Activated naive CD4-positive, alpha-beta T cell treated with anti-CD3 and anti-CD28 coated beads, Interleukin-2, amount 50 U/mL, for 24 hours (primary cell): ENCODE measurements around the gene CNPY1.

ENCODE experiments used
- H3K27ac Mint-ChIP-seq: one replicate; pipeline ENCODE4 v1.8.0; 2021; ENCODE audit warnings: mild to moderate bottlenecking, mixed read lengths
- H3K27me3 Mint-ChIP-seq: one replicate; pipeline ENCODE4 v1.8.0; 2021; ENCODE audit warnings: mixed read lengths
- H3K36me3 Mint-ChIP-seq: one replicate; pipeline ENCODE4 v1.8.0; 2021; ENCODE audit warnings: mixed read lengths
- H3K4me1 Mint-ChIP-seq: one replicate; pipeline ENCODE4 v1.8.0; 2021; ENCODE audit warnings: mixed read lengths
- H3K4me3 Mint-ChIP-seq: one replicate; pipeline ENCODE4 v1.8.0; 2021; ENCODE audit warnings: mild to moderate bottlenecking, mixed read lengths
- H3K9me3 Mint-ChIP-seq: one replicate; pipeline ENCODE4 v1.8.0; 2021; ENCODE audit warnings: mixed read lengths

The CNPY1 gene

GRCh38 chr7:155497149-155497901, 49.0 kb downstream of the CNPY1 start:
- Mint-ChIP-seq H3K4me1 (no peaks in the 10 kb centered on the region), H3K27ac (no peak overlapping the region), H3K27me3 (peaks cover 34% of the 10 kb centered on the region), H3K9me3 (no peaks in the 10 kb centered on the region), H3K4me3 (no peak overlapping the region), H3K36me3 (no peaks in the 10 kb centered on the region)

- Mint-ChIP-seq H3K9me3 (no peaks in the 10 kb centered on the region), H3K36me3 (no peaks in the 10 kb centered on the region), H3K27ac (no peak overlapping the region), H3K4me1 (peaks cover 9% of the 10 kb centered on the region), H3K27me3 (peaks cover 37% of the 10 kb centered on the region), H3K4me3 (no peak overlapping the region)
Measured at GRCh38 chr7:155496267-155497005, 49.9 kb downstream of the CNPY1 start.

GRCh38 chr7:155495440-155496248, 50.7 kb downstream of the CNPY1 start:
- Mint-ChIP-seq H3K27ac (no peak overlapping the region), H3K4me3 (no peak overlapping the region), H3K27me3 (peaks cover 35% of the 10 kb centered on the region), H3K9me3 (no peaks in the 10 kb centered on the region), H3K4me1 (peaks cover 15% of the 10 kb centered on the region), H3K36me3 (peaks cover 2% of the 10 kb centered on the region)

GRCh38 chr7:155494551-155494950, 51.8 kb downstream of the CNPY1 start:
- H3K9me3 Mint-ChIP-seq: no peaks in the 10 kb centered on the region
- peaks cover 18% of the 10 kb centered on the region for H3K4me1 Mint-ChIP-seq
- H3K4me3 Mint-ChIP-seq: no peak overlapping the region
- H3K27me3 Mint-ChIP-seq: peaks cover 29% of the 10 kb centered on the region
- H3K36me3 Mint-ChIP-seq: peaks cover 2% of the 10 kb centered on the region
- no peak overlapping the region for H3K27ac Mint-ChIP-seq

GRCh38 chr7:155493744-155494538, 52.4 kb downstream of the CNPY1 start:
- Mint-ChIP-seq H3K4me1 (peaks cover 20% of the 10 kb centered on the region), H3K9me3 (no peaks in the 10 kb centered on the region), H3K4me3 (no peak overlapping the region), H3K36me3 (peaks cover 2% of the 10 kb centered on the region), H3K27ac (no peak overlapping the region), H3K27me3 (peaks cover 26% of the 10 kb centered on the region)

GRCh38 chr7:155491812-155492211, 54.5 kb downstream of the CNPY1 start:
- Mint-ChIP-seq H3K27me3 (peaks cover 19% of the 10 kb centered on the region), H3K27ac (no peak overlapping the region), H3K36me3 (peaks cover 2% of the 10 kb centered on the region), H3K9me3 (no peaks in the 10 kb centered on the region), H3K4me3 (peak overlapping the region; percentile 76), H3K4me1 (peaks cover 23% of the 10 kb centered on the region)

GRCh38 chr7:155490697-155491628, 55.4 kb downstream of the CNPY1 start:
- Mint-ChIP-seq H3K27ac (peak overlapping the region; percentile 94), H3K27me3 (peaks cover 16% of the 10 kb centered on the region), H3K4me1 (peaks cover 23% of the 10 kb centered on the region), H3K9me3 (no peaks in the 10 kb centered on the region), H3K36me3 (peaks cover 2% of the 10 kb centered on the region), H3K4me3 (peak overlapping the region; percentile 90)

DNA sequence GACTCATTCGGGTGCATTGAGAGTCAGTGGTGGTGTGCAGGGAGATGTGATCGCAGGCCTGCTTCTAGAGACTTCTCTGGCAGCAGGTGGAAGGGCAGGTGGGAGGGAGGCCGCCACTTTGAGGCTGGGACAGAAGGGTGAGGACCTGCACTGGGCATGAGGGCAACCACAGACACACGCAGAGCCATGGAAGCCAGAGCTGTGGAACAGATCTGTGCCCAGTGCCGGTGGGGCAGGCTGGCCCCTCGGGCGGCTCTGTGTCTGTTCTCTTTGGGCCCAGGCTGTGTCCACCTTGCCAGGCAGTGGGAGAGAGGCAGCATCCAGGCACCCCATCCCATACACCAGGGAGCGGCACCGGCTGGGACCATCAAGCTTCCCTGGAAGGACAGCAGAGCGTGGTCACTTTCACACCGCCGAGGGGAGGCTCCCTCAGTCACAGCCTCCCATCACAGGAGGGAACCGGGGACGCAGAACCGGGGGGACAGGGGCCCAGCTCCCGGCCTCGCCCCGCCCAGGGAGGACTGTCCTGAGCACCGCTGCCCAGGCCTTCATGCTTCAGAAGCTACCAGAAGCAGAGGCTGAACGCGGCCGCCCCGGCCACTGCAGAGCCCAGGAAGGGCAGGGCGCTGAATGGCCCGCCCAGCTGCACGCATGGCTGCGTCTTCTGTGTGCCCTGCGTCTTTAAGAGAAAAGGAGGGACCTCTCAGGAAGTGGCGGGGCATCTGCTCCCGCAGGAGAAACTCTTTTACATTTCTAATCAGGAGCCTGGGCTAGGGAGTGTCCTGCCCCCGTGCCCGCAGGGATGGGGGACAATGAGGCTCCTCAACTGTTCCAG, 56.3 kb downstream of the CNPY1 start:
- peaks cover 16% of the 10 kb centered on the region for H3K27me3 Mint-ChIP-seq

DNA sequence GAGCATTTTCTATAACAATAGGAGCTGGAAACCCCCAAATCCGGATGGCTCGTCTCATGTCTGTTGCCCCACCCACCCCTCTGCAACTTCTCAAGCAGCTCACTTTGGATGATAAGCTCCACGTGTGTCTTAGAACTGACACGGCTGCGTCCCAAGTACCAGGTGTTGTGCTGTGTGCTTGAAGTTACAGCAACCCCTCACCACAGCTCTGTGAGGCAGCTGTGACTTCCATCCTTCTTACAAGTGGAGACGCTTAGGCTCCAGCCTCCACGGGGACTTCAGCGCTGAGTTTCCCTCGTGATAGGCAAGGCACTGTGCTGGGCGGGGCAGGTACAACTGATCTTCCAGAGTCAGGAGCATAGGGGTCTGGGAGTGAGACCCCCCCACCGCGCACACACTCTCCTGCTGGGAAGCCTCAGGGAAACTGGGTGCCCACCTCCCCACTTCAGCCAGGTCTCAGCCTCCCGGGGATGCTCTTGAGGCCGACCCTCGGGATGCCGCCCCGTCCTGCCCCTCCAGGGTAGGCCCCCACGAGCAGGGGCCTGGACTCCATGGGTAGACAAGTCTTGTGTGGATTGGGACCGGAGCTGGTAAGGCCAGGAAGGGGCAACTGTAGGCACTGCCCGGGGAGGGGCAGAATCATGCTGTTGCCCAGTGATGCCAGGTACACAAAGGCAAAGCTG, 57.1 kb downstream of the CNPY1 start:
- no peak overlapping the region for H3K27ac Mint-ChIP-seq
- H3K4me3 Mint-ChIP-seq: no peak overlapping the region
- peaks cover 2% of the 10 kb centered on the region for H3K36me3 Mint-ChIP-seq
- H3K9me3 Mint-ChIP-seq: no peaks in the 10 kb centered on the region
- peaks cover 23% of the 10 kb centered on the region for H3K4me1 Mint-ChIP-seq
- peaks cover 16% of the 10 kb centered on the region for H3K27me3 Mint-ChIP-seq

More for the DNA sequence above, 56.3 kb downstream of the CNPY1 start:
- H3K36me3 Mint-ChIP-seq: peaks cover 2% of the 10 kb centered on the region
- peak overlapping the region; percentile 51 for H3K27ac Mint-ChIP-seq
- peak overlapping the region; percentile 90 for H3K4me3 Mint-ChIP-seq
- H3K4me1 Mint-ChIP-seq: peaks cover 23% of the 10 kb centered on the region
- H3K9me3 Mint-ChIP-seq: no peaks in the 10 kb centered on the region

GRCh38 chr7:155488483-155489127, 57.8 kb downstream of the CNPY1 start:
- Mint-ChIP-seq H3K27ac (no peak overlapping the region), H3K36me3 (peaks cover 2% of the 10 kb centered on the region), H3K4me1 (peaks cover 23% of the 10 kb centered on the region), H3K9me3 (no peaks in the 10 kb centered on the region), H3K4me3 (no peak overlapping the region), H3K27me3 (peaks cover 16% of the 10 kb centered on the region)

GRCh38 chr7:155487509-155488482, 58.6 kb downstream of the CNPY1 start:
- Mint-ChIP-seq H3K27me3 (peaks cover 16% of the 10 kb centered on the region), H3K4me3 (no peak overlapping the region), H3K27ac (no peak overlapping the region), H3K4me1 (peaks cover 23% of the 10 kb centered on the region), H3K9me3 (no peaks in the 10 kb centered on the region), H3K36me3 (peaks cover 2% of the 10 kb centered on the region)
